Gastroesophageal sphincter (tissue), 4 donors: Measurements from ENCODE around the gene DAP. TPM values are rescaled to one million over a fixed set of nuclear protein-coding genes. Genes with fewer than 3 reads are reported as not detected.

Experiments
- ATAC-seq: fragments of 150-250 bp; one replicate; pipeline ENCODE4 v1.9.1; 2016; ENCODE audit warnings: mild to moderate bottlenecking, moderate library complexity
- H3K27ac ChIP-seq, 4 donors: fragments of 200-600 bp; sonication (generic) in 3 of 4; 1 replicate in 3 of 4; 2 replicates in 1 of 4; pipeline ENCODE4 v1.5.1; 2016 to 2019
- H3K27me3 ChIP-seq: fragments of 200-600 bp; sonication (generic); one replicate; pipeline ENCODE4 v1.5.1; 2019
- H3K36me3 ChIP-seq, 2 donors: fragments of 200-600 bp; sonication (generic); one replicate each; pipeline ENCODE4 v1.5.1; 2019; ENCODE audit warnings: control low read depth in 1 of 2
- H3K4me1 ChIP-seq, 3 donors: fragments of 200-600 bp; sonication (generic); 1 replicate in 2 of 3; 2 replicates in 1 of 3; pipeline ENCODE4 v1.5.1; 2016 to 2019; ENCODE audit warnings: control low read depth in 2 of 3
- H3K4me3 ChIP-seq, 2 donors: fragments of 200-600 bp; sonication (generic); one replicate each; pipeline ENCODE4 v1.5.1; 2019; ENCODE audit warnings: mild to moderate bottlenecking in 1 of 2, moderate library complexity in 1 of 2
- H3K9me3 ChIP-seq, 3 donors: fragments of 200-600 bp; sonication (generic); one replicate each; pipeline ENCODE4 v1.5.1; 2017 to 2019; ENCODE audit warnings: control low read depth in 2 of 3
- EP300 ChIP-seq: sonication (generic); formaldehyde crosslinking; IDR thresholded peaks from one replicate; pipeline ENCODE4 v1.6.1; 2017; ENCODE audit warnings: antibody characterized with exemption, mild to moderate bottlenecking
- POLR2A ChIP-seq, 2 donors: fragments of 450-650 bp; IDR thresholded peaks; one replicate each; pipeline ENCODE4 v1.6.1; 2017; ENCODE audit warnings: antibody characterized with exemption in 2 of 2, mild to moderate bottlenecking in 2 of 2, moderate library complexity in 1 of 2
- POLR2AphosphoS5 ChIP-seq: sonication (generic); formaldehyde crosslinking; IDR thresholded peaks from one replicate; pipeline ENCODE4 v1.6.1; 2017; ENCODE audit warnings: antibody characterized with exemption
- WGBS, 2 donors: methylation state at CpG; one replicate each; pipeline ENCODE4 v1.1.5; 2018; ENCODE audit warnings: low coverage in 1 of 2; 5-methylcytosine and 5-hydroxymethylcytosine counted together
- total RNA-seq, 4 donors: library from RNA; depleted of rRNA; stranded (reverse); fragments of >200 nt; gene quantifications; one replicate each; pipeline ENCODE4 v1.1.0, GENCODE V29; 2016
- TF ChIP-seq, protein P1 (sequence below), 4 experiments: fragments of 200-600 bp in 2 of 4; fragments of 450-650 bp in 2 of 4; sonication (generic) in 1 of 4; IDR thresholded peaks; one replicate each; pipeline ENCODE4 v1.5.1; 2017 to 2019; ENCODE audit warnings: antibody characterized with exemption in 4 of 4, mild to moderate bottlenecking in 2 of 4, moderate library complexity in 2 of 4

Gene DAP
- total RNA-seq, 4 donors from 2014 or later = 21.8 to 41.9 (median 36.0) TPM

DNA sequence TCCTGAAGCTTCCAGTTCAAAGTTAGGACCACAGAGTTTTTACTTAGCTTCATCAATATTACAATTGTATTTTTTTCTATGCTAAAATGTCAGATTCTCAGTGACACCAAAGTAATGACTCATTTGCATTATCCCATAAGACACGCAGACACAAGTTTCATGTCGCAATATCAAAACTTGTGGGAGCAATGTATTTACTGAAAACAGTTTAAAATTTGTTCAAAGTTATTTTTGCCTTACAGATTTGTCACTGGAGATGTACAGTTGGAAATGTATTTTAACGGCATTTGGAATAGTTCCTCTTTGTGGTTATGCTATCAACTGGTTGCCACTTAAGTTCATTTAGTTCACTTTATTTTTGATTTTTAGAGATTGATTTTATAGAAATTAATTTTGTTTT lies 36.2 kb upstream of the DAP start:
- Histone ChIP-seq H3K4me3 (no peak overlapping the region), H3K4me1 (no peaks in the 10 kb centered on the region), H3K9me3 (no peaks in the 10 kb centered on the region), H3K27me3 (peaks cover 9% of the 10 kb centered on the region), H3K27ac (no peak overlapping the region), H3K36me3 (no peaks in the 10 kb centered on the region)
- WGBS, 2 donors = 86 to 90% methylated on average over 3 of the region's 3 CpGs
- TF ChIP-seq POLR2A (IDR thresholded peaks at IDR 0.05) (no peak), EP300 (no peak), POLR2AphosphoS5 (no peak)
- TF ChIP-seq, protein P1, sequence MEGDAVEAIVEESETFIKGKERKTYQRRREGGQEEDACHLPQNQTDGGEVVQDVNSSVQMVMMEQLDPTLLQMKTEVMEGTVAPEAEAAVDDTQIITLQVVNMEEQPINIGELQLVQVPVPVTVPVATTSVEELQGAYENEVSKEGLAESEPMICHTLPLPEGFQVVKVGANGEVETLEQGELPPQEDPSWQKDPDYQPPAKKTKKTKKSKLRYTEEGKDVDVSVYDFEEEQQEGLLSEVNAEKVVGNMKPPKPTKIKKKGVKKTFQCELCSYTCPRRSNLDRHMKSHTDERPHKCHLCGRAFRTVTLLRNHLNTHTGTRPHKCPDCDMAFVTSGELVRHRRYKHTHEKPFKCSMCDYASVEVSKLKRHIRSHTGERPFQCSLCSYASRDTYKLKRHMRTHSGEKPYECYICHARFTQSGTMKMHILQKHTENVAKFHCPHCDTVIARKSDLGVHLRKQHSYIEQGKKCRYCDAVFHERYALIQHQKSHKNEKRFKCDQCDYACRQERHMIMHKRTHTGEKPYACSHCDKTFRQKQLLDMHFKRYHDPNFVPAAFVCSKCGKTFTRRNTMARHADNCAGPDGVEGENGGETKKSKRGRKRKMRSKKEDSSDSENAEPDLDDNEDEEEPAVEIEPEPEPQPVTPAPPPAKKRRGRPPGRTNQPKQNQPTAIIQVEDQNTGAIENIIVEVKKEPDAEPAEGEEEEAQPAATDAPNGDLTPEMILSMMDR (IDR thresholded peaks at IDR 0.05) = no peak
- ATAC-seq = no peak

DNA sequence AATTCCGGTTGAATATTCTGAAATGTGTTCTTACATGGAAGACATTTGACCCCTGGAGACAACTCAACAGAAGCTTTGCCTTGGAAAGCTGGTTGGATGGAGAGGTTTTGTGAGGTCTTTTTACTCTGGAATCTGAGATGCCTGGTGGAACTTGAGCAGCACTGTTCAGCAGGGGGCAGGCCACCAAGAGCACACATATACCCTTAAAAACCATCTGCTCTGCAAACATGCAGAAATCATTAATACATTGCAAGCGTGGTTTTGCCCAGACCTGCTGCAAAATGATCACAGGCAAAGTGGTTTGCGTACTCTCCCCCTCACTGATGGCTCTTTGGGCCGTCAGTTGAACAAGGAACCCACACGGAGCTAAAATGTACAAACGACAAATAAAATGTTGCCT lies 32.8 kb upstream of the DAP start:
- H3K27ac ChIP-seq = no peak overlapping the region
- ATAC-seq = no peak
- H3K9me3 ChIP-seq = no peaks in the 10 kb centered on the region
- no peak overlapping the region for H3K4me3 ChIP-seq
- whole genome bisulfite sequencing, 2 donors = 78 to 88% methylated on average over 6 of the region's 6 CpGs
- TF ChIP-seq POLR2A (IDR thresholded peaks at IDR 0.05) (no peak), POLR2AphosphoS5 (no peak), EP300 (no peak)
- TF ChIP-seq, protein P1 (IDR thresholded peaks at IDR 0.05) = no peak
- H3K27me3 ChIP-seq = no peaks in the 10 kb centered on the region
- H3K4me1 ChIP-seq = no peaks in the 10 kb centered on the region
- H3K36me3 ChIP-seq = no peaks in the 10 kb centered on the region

DNA sequence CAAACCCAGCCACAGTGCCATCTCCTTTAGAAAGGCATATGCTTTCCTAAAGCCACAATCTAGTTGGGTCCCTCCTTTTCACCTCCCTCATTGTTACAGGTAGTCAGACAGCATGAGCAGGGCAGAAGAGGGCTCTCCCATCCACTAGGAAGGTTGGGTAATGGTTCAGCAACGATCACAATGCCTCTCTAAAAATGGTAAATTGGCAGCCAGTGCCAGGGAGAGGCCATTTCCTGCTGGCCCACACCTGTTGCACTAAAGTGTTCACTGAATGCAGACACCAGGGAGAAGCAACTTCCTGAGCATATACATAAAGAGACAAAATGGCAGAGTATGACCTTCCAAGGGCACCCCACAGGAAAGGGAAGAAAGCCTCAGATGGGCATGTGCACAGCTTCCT lies 31.3 kb upstream of the DAP start:
- TF ChIP-seq EP300 = no peak
- TF ChIP-seq, protein P1 (IDR thresholded peaks at IDR 0.05) = no peak
- no peak for TF ChIP-seq POLR2AphosphoS5
- no peak for TF ChIP-seq POLR2A (IDR thresholded peaks at IDR 0.05)
- no peak overlapping the region for H3K27ac ChIP-seq
- no peak overlapping the region for H3K4me3 ChIP-seq
- no peaks in the 10 kb centered on the region for H3K27me3 ChIP-seq
- no peak for ATAC-seq
- no peaks in the 10 kb centered on the region for H3K36me3 ChIP-seq
- 50 to 83% methylated on average over 1 of the region's 1 CpG for WGBS, 2 donors
- H3K9me3 ChIP-seq = no peaks in the 10 kb centered on the region
- H3K4me1 ChIP-seq = no peaks in the 10 kb centered on the region

- WGBS, 2 donors = 65 to 69% methylated on average over 3 of the region's 3 CpGs
- TF ChIP-seq EP300 (no peak), POLR2AphosphoS5 (no peak), POLR2A (IDR thresholded peaks at IDR 0.05) (no peak)
- TF ChIP-seq, protein P1 (IDR thresholded peaks at IDR 0.05) = no peak
- ATAC-seq = no peak
- no peak overlapping the region for H3K27ac ChIP-seq
- no peak overlapping the region for H3K4me3 ChIP-seq
- H3K27me3 ChIP-seq = no peaks in the 10 kb centered on the region
- no peaks in the 10 kb centered on the region for H3K9me3 ChIP-seq
- H3K36me3 ChIP-seq = no peaks in the 10 kb centered on the region
- no peaks in the 10 kb centered on the region for H3K4me1 ChIP-seq
These were observed 28.7 kb upstream of the DAP start for GRCh38 chr5:10789726-10790125.

GRCh38 chr5:10789021-10789420 lies 28.0 kb upstream of the DAP start:
- WGBS, 2 donors = 23 to 48% methylated on average over 2 to 3 of the region's 3 CpGs
- no peaks in the 10 kb centered on the region for H3K4me1 ChIP-seq
- H3K27me3 ChIP-seq = no peaks in the 10 kb centered on the region
- no peaks in the 10 kb centered on the region for H3K9me3 ChIP-seq
- H3K27ac ChIP-seq = no peak overlapping the region
- no peak for ATAC-seq
- TF ChIP-seq EP300 (no peak), POLR2A (IDR thresholded peaks at IDR 0.05) (no peak), POLR2AphosphoS5 (no peak)
- TF ChIP-seq, protein P1 (IDR thresholded peaks at IDR 0.05) = no peak
- H3K36me3 ChIP-seq = no peaks in the 10 kb centered on the region
- no peak overlapping the region for H3K4me3 ChIP-seq
